GM18511 (cell line): ENCODE measurements around the gene PDE4D.

ENCODE experiments used
- ATAC-seq: cut with Tn5 transposase; IDR thresholded peaks from one replicate; pipeline ENCODE4 v1.9.1; 2021; ENCODE audit warnings: mild to moderate bottlenecking, moderate library complexity; ENCODE audit not compliant: unreplicated experiment

PDE4D gene

DNA sequence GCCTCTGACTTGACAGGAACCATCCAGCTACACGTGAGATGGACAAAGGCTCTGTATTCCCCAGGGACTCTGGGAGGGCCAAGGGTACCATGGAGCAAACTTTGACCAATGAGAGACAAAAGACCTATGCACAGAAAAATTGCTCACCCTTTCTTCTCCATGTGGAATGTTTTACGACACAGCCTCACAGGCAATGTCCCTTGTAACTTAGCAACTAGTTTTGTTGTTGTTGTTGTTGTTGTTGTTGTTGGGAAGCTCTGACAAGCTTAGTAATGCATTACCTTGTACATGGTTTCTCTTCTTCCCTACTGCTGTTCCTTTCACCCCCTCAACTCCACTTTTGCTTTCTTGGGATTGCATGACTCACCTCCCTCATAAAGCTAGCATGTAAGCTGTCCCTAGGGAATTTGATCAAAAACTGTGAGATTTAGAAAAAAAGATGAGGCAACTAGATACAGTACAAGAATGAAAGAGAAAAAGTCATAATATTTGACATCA lies 759.7 kb downstream of the PDE4D start:
- ATAC-seq, result no peak

DNA sequence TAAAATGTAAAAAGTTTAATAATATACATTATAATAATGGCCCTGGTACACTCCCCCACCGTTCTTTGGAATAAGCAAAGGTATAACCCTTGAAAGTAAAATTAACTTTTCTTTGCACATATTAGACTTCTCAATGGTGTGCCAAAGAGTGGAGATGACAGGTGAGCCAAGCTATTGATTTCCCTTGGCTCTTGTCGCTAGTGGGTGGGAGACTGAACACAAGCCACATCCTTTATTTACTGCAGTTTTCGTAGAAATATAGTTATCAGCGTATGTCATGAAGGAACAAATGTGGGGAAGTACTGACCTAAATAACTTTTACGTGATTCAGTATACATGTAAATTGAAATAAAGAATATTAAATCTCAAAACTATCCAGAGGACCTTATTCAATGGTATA lies 761.4 kb downstream of the PDE4D start:
- ATAC-seq, result no peak

DNA sequence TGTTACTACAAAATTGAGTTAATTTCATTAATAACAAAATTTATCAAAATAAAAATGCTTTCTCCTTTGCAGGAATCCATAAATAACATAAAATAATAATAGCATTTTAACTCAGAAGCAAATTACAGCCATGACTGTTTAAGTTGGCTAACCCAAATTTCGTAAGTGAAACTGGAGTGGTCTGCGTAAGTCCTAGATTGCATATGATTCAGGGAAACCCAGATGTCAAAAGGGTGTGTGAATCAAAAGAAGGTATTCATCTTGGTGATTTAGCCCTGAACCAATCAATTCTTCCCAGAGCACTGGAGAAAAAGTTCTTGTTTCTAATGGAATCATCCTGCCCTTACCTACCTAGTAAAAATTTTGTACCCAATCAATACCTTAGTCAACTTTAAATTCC lies 763.1 kb downstream of the PDE4D start:
- no peak for ATAC-seq

DNA sequence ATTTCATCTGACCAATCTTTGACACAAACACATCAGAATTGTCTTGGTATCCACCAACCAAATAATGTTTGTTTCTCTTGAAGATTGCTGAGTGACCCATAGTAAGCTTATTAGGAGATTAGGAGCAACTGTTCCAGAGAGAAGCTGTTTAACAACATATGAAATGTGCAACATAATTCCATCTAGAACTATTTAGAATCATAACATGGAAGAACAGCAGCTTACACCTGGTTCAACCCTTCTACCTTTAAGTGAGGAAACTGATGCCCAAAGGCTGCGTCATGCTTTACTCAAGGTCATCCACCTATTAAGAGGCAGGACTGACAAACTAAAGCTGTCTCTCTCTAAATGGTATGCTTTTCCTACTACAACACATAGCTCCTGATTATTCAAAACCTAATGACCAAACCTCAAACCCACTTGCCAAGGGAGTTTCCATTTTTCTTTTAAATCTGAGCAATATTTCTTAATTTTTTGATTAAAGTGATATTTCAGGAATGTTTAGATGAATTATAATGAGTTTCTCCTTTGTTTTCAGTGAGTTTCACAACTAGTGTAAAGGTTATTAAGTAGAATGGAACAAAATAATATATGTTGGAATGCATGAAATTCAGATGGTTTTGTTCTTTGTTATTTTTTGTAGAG lies 764.8 kb downstream of the PDE4D start:
- no peak for ATAC-seq

DNA sequence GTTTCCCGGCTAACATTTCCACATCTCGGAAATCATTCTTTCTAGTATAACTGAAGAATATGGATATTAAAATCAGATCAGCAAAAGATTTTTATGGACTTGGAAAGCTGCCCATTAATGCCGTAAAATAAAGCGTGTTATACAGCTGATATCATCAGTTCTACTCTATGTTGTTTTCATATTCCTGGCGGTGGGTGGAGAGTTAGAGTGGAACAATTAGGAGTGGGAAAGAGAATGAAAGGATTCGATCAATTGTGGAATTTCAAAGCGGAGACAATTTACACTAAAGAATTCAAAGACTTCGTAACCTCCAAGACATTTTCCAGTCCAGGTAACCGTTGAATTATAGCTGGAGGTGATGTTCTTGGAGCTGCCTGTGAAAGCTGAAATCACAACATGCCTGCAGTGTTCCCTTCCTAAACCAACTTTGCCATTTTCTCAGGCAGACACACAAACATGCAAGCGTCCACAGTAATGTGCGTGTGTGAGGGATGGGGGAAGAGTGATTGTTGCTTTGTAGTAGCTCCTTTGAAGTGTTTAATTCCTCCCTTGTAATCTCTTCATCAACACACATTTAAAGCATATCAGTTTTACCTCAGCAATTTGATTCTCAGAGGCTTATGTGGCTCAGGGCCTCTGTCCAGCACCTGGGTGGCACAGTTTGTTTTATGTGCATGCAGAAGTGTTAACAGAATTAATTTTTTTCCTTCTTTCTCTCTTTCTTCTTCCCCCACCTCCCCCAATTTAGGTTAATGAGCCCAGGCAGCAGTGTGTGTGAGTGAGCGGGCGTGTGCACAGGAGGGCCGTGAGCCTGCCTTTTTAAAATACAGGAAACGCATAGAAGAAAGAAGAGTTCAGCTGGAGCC lies 766.6 kb downstream of the PDE4D start:
- ATAC-seq, result peak; percentile 17

DNA sequence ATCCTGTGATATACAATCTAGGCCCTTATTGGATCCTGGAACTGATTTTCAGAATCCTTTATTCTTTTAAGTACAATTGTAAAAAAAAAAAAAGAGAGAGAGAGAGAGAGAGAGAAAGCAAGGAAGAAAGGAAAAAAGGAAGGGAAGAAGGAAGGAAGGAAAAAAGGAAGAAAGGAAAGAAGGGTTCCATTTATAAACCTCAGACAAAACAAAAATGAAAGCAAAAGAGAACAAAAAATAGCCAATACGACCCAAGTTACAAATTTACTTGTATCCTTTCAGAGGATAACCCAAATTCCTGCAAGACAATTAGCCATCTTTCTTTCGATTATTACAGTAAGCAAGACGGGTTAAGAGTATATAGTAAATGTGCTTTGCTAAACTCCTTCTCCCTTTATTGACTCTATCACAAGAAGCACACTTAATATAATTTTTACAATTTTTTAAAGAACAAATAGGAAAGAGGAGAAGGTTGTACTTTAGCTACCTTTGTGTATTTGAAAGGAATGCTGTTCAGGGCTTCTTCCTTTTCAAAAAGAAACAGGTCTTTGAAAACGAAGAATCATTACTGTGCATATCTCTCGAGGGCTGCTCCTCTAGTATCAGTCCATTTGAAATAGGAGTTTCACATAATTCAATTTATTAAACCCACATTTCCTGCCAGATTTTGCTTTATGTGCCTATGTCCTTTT lies 767.4 kb downstream of the PDE4D start:
- ATAC-seq, result no peak

DNA sequence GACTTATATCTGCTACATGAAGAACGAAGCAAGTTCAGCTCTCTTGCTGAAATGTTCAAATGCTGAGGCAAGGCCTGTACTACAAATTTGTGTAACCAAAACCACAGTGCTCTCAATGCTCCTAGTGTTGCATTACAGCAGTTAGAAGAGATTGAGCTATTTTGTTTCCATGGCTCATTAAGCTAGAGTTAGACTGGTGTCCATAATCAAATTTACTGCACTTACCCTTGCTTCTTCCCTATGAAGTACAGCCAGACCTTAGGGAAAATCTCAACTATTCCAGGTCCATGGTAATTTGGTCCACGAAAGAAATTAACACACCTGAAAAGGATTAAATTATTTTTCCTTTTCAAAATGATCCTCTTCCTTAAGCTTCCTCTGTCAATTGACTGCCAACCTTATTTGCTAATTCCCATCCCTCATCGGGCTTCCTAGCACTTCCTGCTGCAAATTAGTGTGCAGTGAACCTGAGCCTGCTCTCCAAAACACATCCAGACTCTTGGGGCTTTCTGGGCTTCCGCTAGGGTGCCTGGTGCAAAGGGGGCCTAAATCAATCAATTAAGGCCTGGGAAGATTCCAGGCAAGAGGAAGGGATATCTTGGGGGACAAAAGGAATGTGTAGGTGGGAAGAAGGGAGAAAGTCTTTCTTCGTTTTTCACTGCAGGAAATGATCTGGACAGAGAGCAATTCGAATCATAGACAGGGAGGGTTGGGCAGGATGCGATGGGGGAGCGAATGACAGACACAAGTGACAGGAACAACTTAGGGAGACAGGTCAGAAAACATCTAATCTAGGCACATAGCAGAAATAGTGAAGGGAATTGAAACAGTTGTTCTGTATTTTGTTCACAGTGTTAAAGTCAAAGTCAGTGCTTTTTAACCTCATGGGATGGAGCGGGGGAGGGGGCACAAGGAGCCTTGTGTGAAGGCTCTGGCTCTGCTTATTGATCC lies 768.2 kb downstream of the PDE4D start:
- no peak for ATAC-seq

DNA sequence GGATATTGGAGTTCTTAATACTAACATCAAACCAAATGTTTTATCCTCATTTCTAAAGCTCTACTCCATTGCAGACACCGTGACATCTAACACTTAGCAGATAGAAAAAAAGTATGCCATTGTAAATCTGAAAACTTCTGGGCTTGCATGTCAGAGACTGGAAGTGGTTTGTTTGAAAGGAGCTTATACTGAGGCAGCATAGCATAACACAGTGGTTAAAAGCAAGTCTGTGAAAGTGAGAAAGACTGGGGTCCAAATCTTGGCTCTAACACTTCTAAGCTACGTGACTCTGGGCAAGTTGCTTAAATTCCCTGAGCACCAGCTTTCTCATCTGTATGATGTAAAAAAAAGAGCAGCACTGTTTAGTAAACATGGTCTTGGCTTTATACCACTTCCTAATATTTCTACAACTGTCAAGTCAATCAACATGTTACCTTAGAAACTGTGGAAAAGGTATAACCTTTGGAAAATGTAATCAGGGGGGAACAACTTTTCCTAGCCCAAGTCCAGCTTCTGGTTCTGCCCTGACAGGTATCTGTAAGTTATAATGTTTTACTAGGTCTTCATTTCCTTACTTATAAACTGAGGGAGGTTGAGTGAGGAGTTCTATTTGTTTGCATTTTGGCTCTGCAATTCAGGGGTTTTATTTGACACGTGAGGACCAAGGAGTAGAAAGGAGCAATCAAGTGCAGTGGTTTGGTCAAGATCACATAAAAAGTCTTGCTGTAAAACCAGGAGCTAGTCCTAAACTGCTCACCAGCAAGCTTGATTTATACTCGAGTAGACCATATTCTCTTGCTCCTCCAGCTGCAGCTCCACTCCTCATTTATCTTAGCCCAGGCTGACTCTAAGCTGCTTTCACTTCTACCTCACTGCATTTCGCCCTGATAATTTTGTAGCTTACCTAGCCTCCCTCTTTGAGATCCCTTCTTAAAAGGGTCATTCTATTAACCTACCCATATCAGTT lies 769.6 kb downstream of the PDE4D start:
- peak; percentile 65 for ATAC-seq

DNA sequence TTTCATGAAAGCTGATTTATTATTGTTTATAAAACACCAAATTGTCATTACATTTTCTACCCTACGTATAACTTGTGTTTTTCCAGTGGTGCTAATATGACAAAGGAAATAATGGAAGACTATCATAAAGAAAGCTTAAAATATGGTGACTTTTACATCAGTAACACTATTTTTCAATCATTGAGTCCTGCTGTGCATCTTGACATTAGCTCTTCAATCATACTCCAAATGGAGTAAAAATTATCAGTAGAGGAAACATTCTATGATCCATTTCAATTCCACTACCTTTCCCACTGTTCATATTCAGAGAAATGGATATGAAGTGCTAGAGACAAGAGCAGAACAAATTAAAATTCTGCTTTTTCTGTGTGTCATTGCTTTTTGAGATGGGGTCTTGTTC lies 774.0 kb downstream of the PDE4D start:
- no peak for ATAC-seq

DNA sequence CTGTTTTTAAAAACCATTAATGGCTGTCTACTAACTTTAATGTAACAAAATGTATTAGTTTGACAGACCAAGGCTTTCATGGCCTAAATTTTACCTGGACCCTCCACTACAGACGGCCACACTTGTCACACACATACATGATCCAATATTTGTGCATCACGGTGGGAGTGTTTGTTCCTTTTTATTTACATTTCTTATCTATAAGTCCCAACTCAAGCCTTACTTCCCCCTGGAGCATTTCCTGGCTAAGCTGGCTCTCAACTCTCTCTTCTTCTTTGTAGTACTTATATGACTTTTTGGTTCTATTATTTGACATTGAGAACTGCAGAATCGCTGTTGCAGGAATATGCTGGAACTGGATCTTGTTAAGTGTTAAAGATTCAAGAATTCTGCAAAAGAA lies 776.2 kb downstream of the PDE4D start:
- ATAC-seq, result no peak

DNA sequence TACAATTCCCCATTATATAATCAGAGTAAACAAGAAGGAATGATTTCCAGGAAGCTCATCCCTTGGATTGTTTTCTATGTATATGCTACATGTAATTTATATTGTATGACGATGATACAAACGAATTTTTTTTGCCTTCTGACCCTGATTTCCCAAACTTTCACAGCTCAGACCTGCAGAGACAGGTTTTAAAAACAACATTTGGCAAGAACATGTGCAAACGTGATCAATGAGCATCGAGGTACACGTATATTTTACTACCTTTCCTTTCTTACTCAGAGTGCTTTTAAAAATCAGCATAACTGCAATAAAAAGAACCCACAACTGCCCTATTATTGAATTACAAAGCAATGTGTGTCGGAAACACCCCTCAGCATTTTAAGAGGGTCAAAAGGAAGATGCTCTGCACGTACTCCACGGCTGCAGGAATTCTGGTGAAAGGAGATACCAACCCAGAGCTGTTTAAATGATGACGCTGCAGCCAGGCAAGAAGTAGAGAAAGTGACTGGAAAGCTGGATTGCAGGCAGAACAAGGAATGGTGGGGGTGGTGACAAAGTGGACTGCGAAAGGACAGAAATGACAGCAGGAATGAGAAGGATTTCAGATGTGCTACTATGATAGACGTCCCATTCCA lies 777.2 kb downstream of the PDE4D start:
- no peak for ATAC-seq

DNA sequence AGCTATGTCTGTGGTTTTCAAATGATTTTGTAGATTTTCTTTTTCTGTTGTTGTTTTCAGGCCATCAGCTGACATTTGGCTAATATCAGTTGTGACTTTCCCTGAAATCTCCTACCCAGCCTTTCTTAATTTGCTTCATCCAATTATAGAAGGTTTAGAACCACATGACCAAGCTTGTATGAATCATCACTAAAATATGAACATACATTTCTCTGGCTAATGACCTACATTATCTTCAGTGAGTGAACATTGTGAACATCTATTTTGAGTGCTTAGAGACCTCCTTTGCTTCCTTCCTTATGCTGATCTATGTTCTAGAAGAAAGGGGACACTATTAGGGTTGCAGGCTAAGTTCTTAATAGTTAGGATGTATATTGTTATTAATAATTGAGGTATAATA lies 778.2 kb downstream of the PDE4D start:
- no peak for ATAC-seq

DNA sequence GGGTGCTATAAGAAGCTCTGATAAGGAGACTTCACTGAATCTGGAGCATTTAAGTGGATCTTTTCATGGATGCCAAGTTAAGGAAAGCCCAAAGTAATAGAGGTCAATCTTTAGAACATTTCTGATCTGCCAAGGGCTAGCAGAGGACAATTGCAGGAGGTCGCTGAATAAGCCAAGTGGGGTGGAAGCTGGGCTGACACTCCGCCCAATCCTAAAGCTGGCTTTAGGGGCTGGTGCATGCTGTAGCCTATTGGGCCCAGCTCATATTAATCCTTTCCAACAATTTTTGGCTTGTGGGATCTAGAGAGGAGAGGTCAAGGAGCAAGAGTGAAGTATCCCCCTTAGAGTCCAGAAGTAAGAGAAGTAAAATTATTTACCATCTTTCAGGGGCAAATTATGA lies 784.1 kb downstream of the PDE4D start:
- ATAC-seq, result no peak

DNA sequence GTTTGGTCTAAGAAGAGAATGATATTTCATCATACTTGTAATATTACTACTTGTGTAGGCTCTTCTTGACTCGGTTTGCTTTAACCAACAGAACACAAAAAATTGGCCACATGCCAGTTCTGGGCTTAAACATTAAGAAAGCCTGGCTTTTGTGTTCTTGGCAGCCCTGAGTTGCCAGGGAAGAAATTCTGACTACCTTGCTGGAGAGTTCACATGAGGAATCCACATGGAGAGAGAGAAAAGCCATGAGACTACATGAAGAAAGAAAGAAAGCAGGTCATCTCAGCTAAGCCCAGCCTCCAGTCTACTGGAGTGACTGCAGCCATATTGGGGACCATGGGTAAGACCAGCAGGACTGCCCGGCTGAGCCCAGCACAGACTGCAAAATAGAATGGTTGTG lies 785.8 kb downstream of the PDE4D start:
- no peak for ATAC-seq

DNA sequence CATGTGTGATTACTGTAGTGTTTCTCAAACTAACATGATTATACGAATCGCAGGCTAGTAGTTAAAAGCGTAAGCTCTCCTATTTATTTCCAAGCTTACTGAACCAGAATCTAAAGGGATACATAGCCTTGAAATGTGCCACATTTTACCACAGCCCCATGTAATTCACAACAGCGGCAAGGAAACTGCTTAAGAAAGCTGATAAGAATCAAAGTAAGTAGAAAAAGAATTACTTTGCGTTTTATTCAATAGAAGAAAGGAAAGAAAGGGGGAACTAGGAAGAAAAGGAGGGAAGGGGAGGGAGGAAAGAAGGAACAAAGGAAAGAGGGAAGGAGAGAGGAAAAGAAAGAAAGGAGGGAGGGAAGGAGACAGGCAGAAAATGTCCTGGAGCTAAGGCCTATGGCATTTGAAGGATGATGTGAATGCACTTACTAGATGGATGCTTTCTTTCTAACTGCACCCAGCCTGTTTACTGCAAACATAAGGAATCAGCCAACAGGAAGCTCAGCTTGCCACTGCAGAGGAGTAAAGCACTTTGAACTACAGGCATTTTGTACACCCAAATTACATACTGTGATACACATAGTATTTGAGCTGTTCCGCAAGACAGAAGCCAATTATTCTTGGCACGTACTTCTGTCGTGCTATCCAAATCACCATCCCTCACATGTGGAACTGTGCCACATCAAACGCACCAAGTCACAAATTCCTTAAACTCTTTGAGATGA lies 789.0 kb downstream of the PDE4D start:
- no peak for ATAC-seq

DNA sequence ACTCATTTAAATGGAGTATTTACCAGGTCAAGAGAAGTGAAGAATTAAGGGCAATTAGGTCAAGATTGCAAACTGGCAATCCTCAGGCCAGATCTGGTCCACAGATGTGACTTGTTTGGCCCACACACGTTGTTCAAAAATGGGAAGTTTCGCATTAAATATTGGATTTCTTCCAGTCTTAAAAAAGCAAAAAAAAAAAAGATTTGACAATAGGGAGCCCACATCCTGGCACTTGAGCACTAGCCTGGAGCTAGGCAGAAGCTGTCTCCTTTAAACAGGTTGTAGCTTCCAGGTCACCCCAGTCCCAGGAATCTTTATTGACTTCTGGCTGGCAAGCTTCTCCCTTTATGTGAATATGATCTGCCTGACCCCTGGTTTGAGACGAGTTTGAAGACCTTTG lies 790.2 kb downstream of the PDE4D start:
- ATAC-seq, result no peak

DNA sequence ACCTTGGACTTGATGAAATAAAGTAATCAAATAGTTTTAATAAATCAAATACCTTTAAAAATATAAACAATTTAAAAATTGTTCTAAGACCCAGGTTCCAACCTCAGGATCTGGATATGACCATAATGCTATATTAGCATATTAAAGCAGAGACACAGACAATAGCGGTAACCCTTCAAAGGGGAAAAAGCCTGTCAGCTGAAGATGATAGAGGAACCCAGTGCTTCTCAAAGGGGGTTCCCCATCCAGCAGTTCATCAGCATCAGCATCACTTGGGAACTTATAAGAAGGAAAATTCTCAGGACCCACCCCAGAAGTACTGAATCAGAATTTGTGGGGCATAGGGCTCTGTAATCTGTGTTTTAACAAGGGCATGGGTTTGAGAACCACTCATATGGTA lies 791.1 kb downstream of the PDE4D start:
- ATAC-seq, result no peak

DNA sequence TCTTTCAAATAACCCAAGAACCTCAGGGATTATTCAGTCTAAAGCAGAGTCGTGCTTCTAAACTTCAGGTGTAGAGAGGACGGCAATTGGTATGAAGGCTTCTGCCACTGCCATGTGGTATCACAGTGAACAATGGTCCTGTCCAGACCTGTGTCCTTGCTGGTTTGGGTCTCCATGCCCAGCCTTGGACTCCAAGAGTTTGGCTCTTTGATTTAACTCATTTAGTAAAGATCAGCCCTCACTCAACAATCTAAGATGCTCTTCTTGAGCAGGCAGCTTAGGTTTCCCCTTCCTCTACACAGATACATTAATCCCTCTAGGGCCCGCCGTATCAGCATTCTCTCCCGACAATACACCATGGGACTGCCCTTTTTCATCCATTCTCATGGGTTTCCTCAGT lies 792.7 kb downstream of the PDE4D start:
- ATAC-seq, result no peak
